Measurements from ENCODE around the gene NCF4.

NCF4 gene

GRCh38 chr22:36867695-36868094, 6.9 kb downstream of the NCF4 start:
- no peak for TF ChIP-seq CTCF (IDR thresholded peaks at IDR 0.05; ENCODE audit: low read depth, low read length)
- no peak for DNase-seq (ENCODE audit: extremely low read depth, low read depth)

GRCh38 chr22:36868546-36869181, 7.9 kb downstream of the NCF4 start:
- TF ChIP-seq CTCF (IDR thresholded peaks at IDR 0.05; ENCODE audit: low read depth, low read length): no peak
- no peak for DNase-seq (ENCODE audit: extremely low read depth, low read depth)

DNA sequence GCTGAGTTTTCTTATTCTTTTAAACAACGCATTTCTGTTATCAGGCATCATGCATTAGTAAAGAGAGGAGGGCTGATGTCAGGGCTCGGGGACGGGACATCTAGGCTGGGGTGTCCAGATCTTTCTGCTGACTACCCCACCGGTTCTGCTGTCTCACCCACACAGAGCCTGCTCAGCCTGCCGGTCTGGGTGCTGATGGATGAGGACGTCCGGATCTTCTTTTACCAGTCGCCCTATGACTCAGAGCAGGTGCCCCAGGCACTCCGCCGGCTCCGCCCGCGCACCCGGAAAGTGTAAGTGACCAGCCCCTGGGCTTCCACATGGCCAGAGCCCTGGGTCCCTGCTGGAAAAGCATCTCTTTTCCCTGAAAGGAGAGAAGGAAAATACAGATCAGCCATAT, 9.4 kb downstream of the NCF4 start:
- DNase-seq (ENCODE audit: extremely low read depth, low read depth): no peak
- TF ChIP-seq CTCF (IDR thresholded peaks at IDR 0.05; ENCODE audit: low read depth, low read length): no peak

DNA sequence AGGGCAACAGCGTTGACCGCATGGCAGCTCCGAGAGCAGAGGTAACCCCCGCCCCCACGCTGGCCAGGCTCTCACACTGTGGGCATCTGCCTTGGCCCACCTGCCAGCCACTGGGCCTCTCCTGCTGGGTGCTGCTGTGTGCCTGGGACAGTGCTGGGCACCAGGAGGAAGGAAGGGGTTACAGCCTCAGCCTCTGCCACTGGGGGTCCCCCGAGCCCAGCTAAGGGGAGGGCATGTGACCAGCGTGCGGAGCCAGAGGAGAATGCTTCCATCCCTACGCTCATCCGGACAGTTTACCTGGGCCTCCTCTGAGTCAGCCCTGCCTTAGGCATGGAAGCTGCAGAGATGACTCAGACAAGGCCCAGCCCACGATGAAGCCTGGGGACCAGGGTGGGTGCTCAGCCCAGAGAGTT, 10.9 kb downstream of the NCF4 start:
- DNase-seq (ENCODE audit: extremely low read depth, low read depth): no peak
- TF ChIP-seq CTCF (IDR thresholded peaks at IDR 0.05; ENCODE audit: low read depth, low read length): no peak

GRCh38 chr22:36872084-36872483, 11.3 kb downstream of the NCF4 start:
- no peak for TF ChIP-seq CTCF (IDR thresholded peaks at IDR 0.05; ENCODE audit: low read depth, low read length)
- DNase-seq (ENCODE audit: extremely low read depth, low read depth): no peak

DNA sequence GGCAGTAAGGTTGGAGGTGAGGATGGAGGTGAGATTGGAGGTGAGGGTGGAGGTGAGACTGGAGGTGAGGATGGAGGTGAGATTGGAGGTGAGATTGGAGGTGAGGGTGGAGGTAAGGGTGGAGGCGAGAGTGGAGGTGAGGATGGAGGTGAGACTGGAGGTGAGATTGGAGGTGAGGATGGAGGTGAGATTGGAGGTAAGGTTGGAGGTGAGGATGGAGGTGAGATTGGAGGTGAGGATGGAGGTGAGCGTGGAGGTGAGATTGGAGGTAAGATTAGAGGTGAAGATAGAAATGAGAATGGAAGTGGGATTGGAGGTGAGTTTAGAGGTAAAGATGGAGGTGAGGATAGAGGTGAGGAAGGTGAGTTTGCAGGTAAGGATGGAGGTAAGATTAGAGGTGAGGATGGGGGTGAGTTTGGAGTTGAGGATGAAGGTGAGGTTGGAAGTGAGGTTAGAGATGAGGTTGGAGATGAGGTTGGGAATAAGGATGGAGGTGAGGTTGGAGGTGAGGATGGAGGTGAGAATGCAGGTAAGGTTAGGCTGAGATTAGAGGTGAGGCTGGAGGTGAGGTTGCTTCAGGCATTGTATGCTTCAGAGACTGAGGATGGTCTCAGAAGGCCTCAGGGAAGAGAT, 12.2 kb downstream of the NCF4 start:
- TF ChIP-seq CTCF (IDR thresholded peaks at IDR 0.05; ENCODE audit: low read depth, low read length): no peak

GRCh38 chr22:36873614-36874308, 13.0 kb downstream of the NCF4 start:
- peak; percentile 22 for DNase-seq (ENCODE audit: extremely low read depth, low read depth)
- peak; percentile 52 for TF ChIP-seq CTCF (IDR thresholded peaks at IDR 0.05; ENCODE audit: low read depth, low read length)

More for the DNA sequence above, 12.2 kb downstream of the NCF4 start:
- no peak for DNase-seq (ENCODE audit: extremely low read depth, low read depth)

Measured in AG09319 (cell line).